ENCODE data around the gene LECT2. TPM values are rescaled to one million over a fixed set of nuclear protein-coding genes. Genes with fewer than 3 reads are reported as not detected.
A peak's percentile ranks its signal among the peaks of the same experiment; 100 is the strongest.

Gene LECT2
- total RNA-seq, 4 donors from 2014 or later, result not detected

- Histone ChIP-seq H3K4me3 (no peak overlapping the region), H3K4me1 (no peaks in the 10 kb centered on the region), H3K27me3 (no peaks in the 10 kb centered on the region), H3K27ac (no peak overlapping the region), H3K36me3 (no peaks in the 10 kb centered on the region), H3K9me3 (no peaks in the 10 kb centered on the region)
- intact Hi-C loops (cut with DNase I; ENCODE audit: low total_unique reads), result no loop called here
- DNase-seq, result no peak
- TF ChIP-seq CTCF (IDR thresholded peaks at IDR 0.05) (no peak), POLR2A (IDR thresholded peaks at IDR 0.05) (no peak)
Measured at GRCh38 chr5:135965504-135965903, 10.7 kb upstream of the LECT2 start.

GRCh38 chr5:135964670-135965320 lies 10.0 kb upstream of the LECT2 start:
- intact Hi-C loops (cut with DNase I; ENCODE audit: low total_unique reads), result no loop called here
- Histone ChIP-seq H3K36me3 (no peaks in the 10 kb centered on the region), H3K27me3 (no peaks in the 10 kb centered on the region), H3K4me1 (no peaks in the 10 kb centered on the region), H3K4me3 (no peak overlapping the region), H3K9me3 (no peaks in the 10 kb centered on the region), H3K27ac (no peak overlapping the region)
- no peak for DNase-seq
- TF ChIP-seq POLR2A (IDR thresholded peaks at IDR 0.05) (no peak), CTCF (IDR thresholded peaks at IDR 0.05) (peak in 2 of 4 experiments; percentile 10 to 17)

GRCh38 chr5:135955525-135955924 lies 742 bp upstream of the LECT2 start:
- TF ChIP-seq CTCF (IDR thresholded peaks at IDR 0.05), result no peak
- TF ChIP-seq POLR2A (IDR thresholded peaks at IDR 0.05), result no peak

GRCh38 chr5:135953850-135954249 lies 933 bp downstream of the LECT2 start:
- TF ChIP-seq POLR2A (IDR thresholded peaks at IDR 0.05), result no peak
- no peak for TF ChIP-seq CTCF (IDR thresholded peaks at IDR 0.05)
- no peak overlapping the region for H3K4me3 ChIP-seq
- no peaks in the 10 kb centered on the region for H3K4me1 ChIP-seq
- H3K27ac ChIP-seq, result no peak overlapping the region
- H3K36me3 ChIP-seq, result no peaks in the 10 kb centered on the region
- intact Hi-C loops (cut with DNase I; ENCODE audit: low total_unique reads), result no loop called here
- H3K9me3 ChIP-seq, result no peaks in the 10 kb centered on the region
- DNase-seq, result no peak
- no peaks in the 10 kb centered on the region for H3K27me3 ChIP-seq

More at GRCh38 chr5:135955525-135955924, 742 bp upstream of the LECT2 start:
- Histone ChIP-seq H3K9me3 (no peaks in the 10 kb centered on the region), H3K4me3 (no peak overlapping the region), H3K27me3 (no peaks in the 10 kb centered on the region), H3K36me3 (no peaks in the 10 kb centered on the region), H3K4me1 (no peaks in the 10 kb centered on the region), H3K27ac (no peak overlapping the region)
- intact Hi-C loops (cut with DNase I; ENCODE audit: low total_unique reads), result no loop called here
- no peak for DNase-seq

GRCh38 chr5:135952683-135953082 lies 2.1 kb downstream of the LECT2 start:
- DNase-seq, result no peak
- H3K4me1 ChIP-seq, result no peaks in the 10 kb centered on the region

More at GRCh38 chr5:135952683-135953082, 2.1 kb downstream of the LECT2 start:
- H3K9me3 ChIP-seq, result no peaks in the 10 kb centered on the region
- intact Hi-C loops (cut with DNase I; ENCODE audit: low total_unique reads), result no loop called here
- no peaks in the 10 kb centered on the region for H3K36me3 ChIP-seq
- TF ChIP-seq CTCF (IDR thresholded peaks at IDR 0.05) (no peak), POLR2A (IDR thresholded peaks at IDR 0.05) (no peak)
- H3K27me3 ChIP-seq, result no peaks in the 10 kb centered on the region
- no peak overlapping the region for H3K27ac ChIP-seq
- no peak overlapping the region for H3K4me3 ChIP-seq
